Measurements from ENCODE around the gene DLG3. TPM values are rescaled to one million over a fixed set of nuclear protein-coding genes. Genes with fewer than 3 reads are reported as not detected.

The DLG3 gene
- total RNA-seq, 5 donors from 2014 or later (not counting 1 experiment from before 2014, with no cell fraction given), result 6.2 to 14.1 (median 10.3) TPM

GRCh38 chrX:70477734-70478075 is 33.1 kb downstream of the DLG3 start:
- POLR2A ChIA-PET, result no interaction called here
- Histone ChIP-seq H3K4me1 (ENCODE audit: control insufficient read depth in 1 of 2, extremely low read depth in 1 of 2, insufficient read depth in 2 of 2, low read length in 2 of 2) (no peaks in the 10 kb centered on the region), H3K36me3 (ENCODE audit: control insufficient read depth in 2 of 2, extremely low read depth in 1 of 2, insufficient read depth in 1 of 2, low read length in 1 of 2) (peaks cover 0 to 6% of the 10 kb centered on the region in 2 donors), H3K27ac (ENCODE audit: low read length) (no peak overlapping the region), H3K4me3 (ENCODE audit: control insufficient read depth in 1 of 2, extremely low read depth in 1 of 2, low read length in 1 of 2) (no peak overlapping the region), H3K27me3 (replicated peaks in 1 of 2; ENCODE audit: control insufficient read depth in 2 of 2, extremely low read depth in 1 of 2, insufficient read depth in 2 of 2, low read length in 1 of 2) (no peaks in the 10 kb centered on the region), H3K9me3 (no peaks in the 10 kb centered on the region)
- no peak overlapping the region for H3K4me3 Mint-ChIP-seq
- H3K27me3 Mint-ChIP-seq, result peaks cover 0 to 10% of the 10 kb centered on the region in 2 donors
- peaks cover 8% of the 10 kb centered on the region for H3K36me3 Mint-ChIP-seq
- no peaks in the 10 kb centered on the region for H3K9me3 Mint-ChIP-seq
- H3K27ac Mint-ChIP-seq, result no peak overlapping the region
- peaks cover 0 to 6% (median 2%) of the 10 kb centered on the region in 3 donors for H3K4me1 Mint-ChIP-seq
- no CpG with 5 or more reads among the region's 4 CpGs for WGBS (ENCODE audit: insufficient coverage)
- DNase-seq (no peak), ATAC-seq (replicated peaks in 1 of 4) (no peak)
- CTCF ChIA-PET, result no interaction called here

GRCh38 chrX:70478526-70479245 is 34.1 kb downstream of the DLG3 start:
- H3K4me1 Mint-ChIP-seq, result peaks cover 0 to 6% (median 2%) of the 10 kb centered on the region in 3 donors
- no peak overlapping the region for H3K4me3 ChIP-seq (ENCODE audit: control insufficient read depth in 1 of 2, extremely low read depth in 1 of 2, low read length in 1 of 2)
- 100% methylated on average over 1 of the region's 10 CpGs for WGBS (ENCODE audit: insufficient coverage)
- H3K27ac ChIP-seq (ENCODE audit: low read length), result no peak overlapping the region
- POLR2A ChIA-PET, result no interaction called here
- H3K36me3 ChIP-seq (ENCODE audit: control insufficient read depth in 2 of 2, extremely low read depth in 1 of 2, insufficient read depth in 1 of 2, low read length in 1 of 2), result peaks cover 0 to 6% of the 10 kb centered on the region in 2 donors
- H3K4me3 Mint-ChIP-seq, result no peak overlapping the region
- H3K27ac Mint-ChIP-seq, result no peak overlapping the region
- ATAC-seq (replicated peaks in 1 of 4), result no peak
- peaks cover 8% of the 10 kb centered on the region for H3K36me3 Mint-ChIP-seq
- no peaks in the 10 kb centered on the region for H3K4me1 ChIP-seq (ENCODE audit: control insufficient read depth in 1 of 2, extremely low read depth in 1 of 2, insufficient read depth in 2 of 2, low read length in 2 of 2)
- no peaks in the 10 kb centered on the region for H3K27me3 ChIP-seq (replicated peaks in 1 of 2; ENCODE audit: control insufficient read depth in 2 of 2, extremely low read depth in 1 of 2, insufficient read depth in 2 of 2, low read length in 1 of 2)
- CTCF ChIA-PET, result interaction anchor here in 1 of 2 donors (0.6 kb wide), 1 partner anchor 40 kb away, joined by 3 read pairs; no protein-coding TSS in a partner anchor
- no peak for DNase-seq
- H3K27me3 Mint-ChIP-seq, result peaks cover 0 to 10% of the 10 kb centered on the region in 2 donors
- no peaks in the 10 kb centered on the region for H3K9me3 Mint-ChIP-seq
- H3K9me3 ChIP-seq, result no peaks in the 10 kb centered on the region

GRCh38 chrX:70479247-70479921 is 34.7 kb downstream of the DLG3 start:
- Histone ChIP-seq H3K9me3 (no peaks in the 10 kb centered on the region), H3K4me3 (ENCODE audit: control insufficient read depth in 1 of 2, extremely low read depth in 1 of 2, low read length in 1 of 2) (no peak overlapping the region), H3K4me1 (ENCODE audit: control insufficient read depth in 1 of 2, extremely low read depth in 1 of 2, insufficient read depth in 2 of 2, low read length in 2 of 2) (no peaks in the 10 kb centered on the region), H3K27me3 (replicated peaks in 1 of 2; ENCODE audit: control insufficient read depth in 2 of 2, extremely low read depth in 1 of 2, insufficient read depth in 2 of 2, low read length in 1 of 2) (no peaks in the 10 kb centered on the region), H3K27ac (ENCODE audit: low read length) (no peak overlapping the region), H3K36me3 (ENCODE audit: control insufficient read depth in 2 of 2, extremely low read depth in 1 of 2, insufficient read depth in 1 of 2, low read length in 1 of 2) (peaks cover 0 to 6% of the 10 kb centered on the region in 2 donors)
- peaks cover 0 to 2% (median 2%) of the 10 kb centered on the region in 3 donors for H3K4me1 Mint-ChIP-seq
- ChIA-PET POLR2A (no interaction called here), CTCF (interaction anchor here in 1 of 2 donors (0.6 kb wide), 1 partner anchor 40 kb away, joined by 3 read pairs; no protein-coding TSS in a partner anchor)
- H3K36me3 Mint-ChIP-seq, result peaks cover 8% of the 10 kb centered on the region
- H3K27ac Mint-ChIP-seq, result no peak overlapping the region
- no peak for DNase-seq
- H3K4me3 Mint-ChIP-seq, result no peak overlapping the region
- H3K9me3 Mint-ChIP-seq, result no peaks in the 10 kb centered on the region
- no peak for ATAC-seq (replicated peaks in 1 of 4)
- peaks cover 0 to 10% of the 10 kb centered on the region in 2 donors for H3K27me3 Mint-ChIP-seq
- WGBS (ENCODE audit: insufficient coverage), result no CpG with 5 or more reads among the region's 4 CpGs

- Histone ChIP-seq H3K36me3 (ENCODE audit: control insufficient read depth in 2 of 2, extremely low read depth in 1 of 2, insufficient read depth in 1 of 2, low read length in 1 of 2) (peaks cover 0 to 6% of the 10 kb centered on the region in 2 donors), H3K27me3 (replicated peaks in 1 of 2; ENCODE audit: control insufficient read depth in 2 of 2, extremely low read depth in 1 of 2, insufficient read depth in 2 of 2, low read length in 1 of 2) (no peaks in the 10 kb centered on the region), H3K4me1 (ENCODE audit: control insufficient read depth in 1 of 2, extremely low read depth in 1 of 2, insufficient read depth in 2 of 2, low read length in 2 of 2) (no peaks in the 10 kb centered on the region), H3K4me3 (ENCODE audit: control insufficient read depth in 1 of 2, extremely low read depth in 1 of 2, low read length in 1 of 2) (no peak overlapping the region), H3K27ac (ENCODE audit: low read length) (no peak overlapping the region), H3K9me3 (no peaks in the 10 kb centered on the region)
- H3K27me3 Mint-ChIP-seq, result peaks cover 0 to 10% of the 10 kb centered on the region in 2 donors
- ChIA-PET POLR2A (no interaction called here), CTCF (interaction anchor here in 1 of 2 donors (1.1 kb wide), 1 partner anchor 9 kb away, joined by 5 read pairs; no protein-coding TSS in a partner anchor)
- no peak for DNase-seq
- peaks cover 8% of the 10 kb centered on the region for H3K36me3 Mint-ChIP-seq
- H3K4me1 Mint-ChIP-seq, result peaks cover 0 to 2% (median 2%) of the 10 kb centered on the region in 3 donors
- H3K9me3 Mint-ChIP-seq, result no peaks in the 10 kb centered on the region
- H3K4me3 Mint-ChIP-seq, result no peak overlapping the region
- ATAC-seq (replicated peaks in 1 of 4), result no peak
- no peak overlapping the region for H3K27ac Mint-ChIP-seq
- WGBS (ENCODE audit: insufficient coverage), result no CpG with 5 or more reads among the region's 6 CpGs
Measured at GRCh38 chrX:70479922-70480659, 35.5 kb downstream of the DLG3 start.

- H3K27me3 Mint-ChIP-seq, result peaks cover 0 to 6% of the 10 kb centered on the region in 2 donors
- peaks cover 8% of the 10 kb centered on the region for H3K36me3 Mint-ChIP-seq
- no peak overlapping the region for H3K4me3 ChIP-seq (ENCODE audit: control insufficient read depth in 1 of 2, extremely low read depth in 1 of 2, low read length in 1 of 2)
- H3K4me3 Mint-ChIP-seq, result no peak overlapping the region
- no peak overlapping the region for H3K27ac Mint-ChIP-seq
- DNase-seq (no peak), ATAC-seq (replicated peaks in 1 of 4) (no peak)
- H3K9me3 Mint-ChIP-seq, result no peaks in the 10 kb centered on the region
- H3K4me1 ChIP-seq (ENCODE audit: control insufficient read depth in 1 of 2, extremely low read depth in 1 of 2, insufficient read depth in 2 of 2, low read length in 2 of 2), result no peaks in the 10 kb centered on the region
- H3K36me3 ChIP-seq (ENCODE audit: control insufficient read depth in 2 of 2, extremely low read depth in 1 of 2, insufficient read depth in 1 of 2, low read length in 1 of 2), result peaks cover 0 to 9% of the 10 kb centered on the region in 2 donors
- H3K4me1 Mint-ChIP-seq, result peaks cover 0 to 2% (median 2%) of the 10 kb centered on the region in 3 donors
- POLR2A ChIA-PET, result no interaction called here
- H3K27me3 ChIP-seq (replicated peaks in 1 of 2; ENCODE audit: control insufficient read depth in 2 of 2, extremely low read depth in 1 of 2, insufficient read depth in 2 of 2, low read length in 1 of 2), result no peaks in the 10 kb centered on the region
- H3K27ac ChIP-seq (ENCODE audit: low read length), result no peak overlapping the region
- no CpG with 5 or more reads among the region's 9 CpGs for WGBS (ENCODE audit: insufficient coverage)
- CTCF ChIA-PET, result interaction anchor here in 1 of 2 donors (1.1 kb wide), 1 partner anchor 8 kb away, joined by 5 read pairs; no protein-coding TSS in a partner anchor
- no peaks in the 10 kb centered on the region for H3K9me3 ChIP-seq
Measured at GRCh38 chrX:70480660-70481018, 36.0 kb downstream of the DLG3 start.

GRCh38 chrX:70481471-70482270 is 37.0 kb downstream of the DLG3 start:
- Histone ChIP-seq H3K27ac (ENCODE audit: low read length) (no peak overlapping the region), H3K9me3 (no peaks in the 10 kb centered on the region), H3K36me3 (ENCODE audit: control insufficient read depth in 2 of 2, extremely low read depth in 1 of 2, insufficient read depth in 1 of 2, low read length in 1 of 2) (peaks cover 0 to 9% of the 10 kb centered on the region in 2 donors), H3K27me3 (replicated peaks in 1 of 2; ENCODE audit: control insufficient read depth in 2 of 2, extremely low read depth in 1 of 2, insufficient read depth in 2 of 2, low read length in 1 of 2) (no peaks in the 10 kb centered on the region), H3K4me3 (ENCODE audit: control insufficient read depth in 1 of 2, extremely low read depth in 1 of 2, low read length in 1 of 2) (no peak overlapping the region), H3K4me1 (ENCODE audit: control insufficient read depth in 1 of 2, extremely low read depth in 1 of 2, insufficient read depth in 2 of 2, low read length in 2 of 2) (no peaks in the 10 kb centered on the region)
- no peak overlapping the region for H3K27ac Mint-ChIP-seq
- H3K4me1 Mint-ChIP-seq, result peaks cover 0 to 2% (median 0%) of the 10 kb centered on the region in 3 donors
- H3K9me3 Mint-ChIP-seq, result no peaks in the 10 kb centered on the region
- no peak for DNase-seq
- ChIA-PET CTCF (no interaction called here), POLR2A (no interaction called here)
- no CpG with 5 or more reads among the region's 8 CpGs for WGBS (ENCODE audit: insufficient coverage)
- no peak overlapping the region for H3K4me3 Mint-ChIP-seq
- H3K27me3 Mint-ChIP-seq, result peaks cover 0 to 6% of the 10 kb centered on the region in 2 donors
- ATAC-seq (replicated peaks in 1 of 4), result no peak
- peaks cover 16% of the 10 kb centered on the region for H3K36me3 Mint-ChIP-seq
